Hepatic stellate cell (primary cell): ENCODE results near the gene USH1C.

ENCODE experiments used
- DNase-seq: peaks from one replicate; pipeline ENCODE4 v3.0.0; 2011; ENCODE audit warnings: low spot score

Gene USH1C

DNA sequence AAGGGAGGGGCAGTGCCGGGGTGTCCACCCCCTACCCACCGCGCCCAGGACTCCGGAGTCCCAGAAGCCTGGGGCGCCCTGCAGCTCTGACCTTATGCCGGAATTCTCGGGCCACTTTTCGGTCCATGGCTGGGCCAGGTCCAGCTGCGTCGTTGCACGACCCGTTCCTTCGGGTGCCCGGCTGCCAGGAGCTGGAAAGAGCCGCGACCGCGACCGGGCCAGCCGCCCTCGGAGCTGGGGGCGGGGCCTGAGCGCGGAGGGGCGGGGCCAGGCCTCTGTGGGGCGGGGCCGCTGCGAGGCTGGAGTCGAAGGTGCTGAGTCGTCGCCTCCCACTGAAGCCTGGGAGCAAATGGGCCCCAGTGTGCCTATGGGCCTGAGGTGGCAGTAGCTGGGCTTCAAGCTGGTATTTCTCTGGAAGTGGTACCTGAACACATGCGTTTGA, at the start of gene USH1C:
Gene USH1C (minus strand): TSS at position 236 of the 442 bp plus-strand sequence. CDS start 109 bp downstream, at position 127.
- no peak for DNase-seq

GRCh38 chr11:17593466-17594245, 49.4 kb upstream of the USH1C start:
- no peak for DNase-seq

- DNase-seq, result no peak
These were observed 47.1 kb upstream of the USH1C start for GRCh38 chr11:17591293-17591692.

DNA sequence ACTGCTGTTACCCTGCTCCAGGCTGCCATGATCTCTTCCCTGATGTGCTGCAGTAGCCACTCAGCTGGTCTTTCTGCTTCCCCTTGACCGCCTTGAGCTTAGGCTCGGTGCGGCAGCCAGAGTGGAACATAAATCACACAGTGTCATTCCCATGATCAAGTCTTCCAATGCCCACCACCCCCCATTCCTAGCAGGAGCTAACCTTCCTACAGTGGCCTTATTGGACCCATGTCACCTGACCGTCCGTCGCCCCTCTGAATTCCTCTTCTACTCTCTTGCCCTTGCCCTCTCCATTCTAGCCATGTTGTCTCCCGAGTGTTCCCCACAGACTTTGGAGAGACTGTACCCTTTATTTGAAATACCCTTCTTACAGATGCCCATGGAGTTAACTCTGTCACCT, 46.2 kb upstream of the USH1C start:
- DNase-seq, result no peak

DNA sequence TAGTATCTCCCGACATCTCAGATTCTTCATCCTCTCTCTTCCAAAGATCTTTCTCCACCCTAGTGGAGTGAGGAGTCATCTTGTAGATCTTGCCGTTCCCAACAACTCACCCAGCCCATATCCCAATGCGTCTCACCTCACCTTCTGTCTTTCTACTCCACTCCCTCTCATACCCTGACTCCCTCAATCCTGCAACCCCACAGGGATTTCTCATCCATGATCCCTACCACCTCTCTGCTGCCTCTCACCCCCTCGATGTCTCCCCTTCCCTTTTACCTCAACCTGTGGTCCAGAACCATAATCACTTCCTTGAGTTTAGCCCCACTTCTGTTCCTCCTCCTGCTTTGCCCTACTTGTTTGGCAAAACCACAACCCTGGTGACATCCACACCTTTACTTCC, 44.5 kb upstream of the USH1C start:
- DNase-seq, result no peak

DNA sequence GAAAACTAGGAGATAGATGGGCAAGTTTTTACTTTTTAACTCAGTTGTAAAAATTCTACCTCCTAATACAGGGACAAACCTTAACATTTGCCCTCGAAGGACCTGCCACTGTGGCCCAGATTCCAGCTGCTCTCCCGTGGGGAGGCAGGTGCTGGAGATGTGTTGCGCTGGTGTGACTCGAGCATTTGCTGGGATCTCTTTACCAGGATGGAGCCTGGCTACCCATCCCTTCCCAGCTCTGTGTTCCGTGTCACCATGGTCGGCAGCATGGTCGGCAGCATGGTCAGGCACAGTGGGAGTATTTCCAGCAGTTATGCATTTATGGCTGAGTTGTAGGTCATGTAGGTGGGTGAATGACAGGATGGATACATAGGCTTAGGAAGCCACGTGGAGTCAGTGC, 44.0 kb upstream of the USH1C start:
- no peak for DNase-seq

GRCh38 chr11:17585911-17586695, 41.9 kb upstream of the USH1C start:
- no peak for DNase-seq

GRCh38 chr11:17581732-17582053, 37.5 kb upstream of the USH1C start:
- DNase-seq, result no peak

- DNase-seq, result no peak
These were observed 37.0 kb upstream of the USH1C start for GRCh38 chr11:17581036-17581731.

GRCh38 chr11:17580271-17580670, 36.1 kb upstream of the USH1C start:
- DNase-seq, result no peak

GRCh38 chr11:17579451-17579850, 35.2 kb upstream of the USH1C start:
- DNase-seq, result no peak

DNA sequence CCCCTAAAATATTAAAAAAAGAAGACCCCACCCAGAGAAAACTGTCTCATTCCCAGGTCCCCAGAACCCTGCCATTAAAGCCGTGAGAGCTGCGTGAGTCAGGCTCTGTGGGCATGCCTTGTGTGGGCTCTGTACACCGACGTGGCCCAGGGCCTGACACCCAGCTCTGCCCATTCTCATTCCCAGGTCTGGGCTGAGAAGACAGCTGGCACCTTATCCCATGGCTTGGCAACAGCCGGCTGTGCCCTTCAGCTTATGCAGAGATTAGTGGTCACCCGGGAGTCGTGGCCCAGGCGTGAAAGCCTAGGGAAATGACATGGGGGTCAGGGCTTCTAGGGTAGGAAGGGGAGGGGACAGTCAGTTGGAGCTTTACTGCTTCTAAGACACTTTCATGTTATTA, 34.7 kb upstream of the USH1C start:
- no peak for DNase-seq

DNA sequence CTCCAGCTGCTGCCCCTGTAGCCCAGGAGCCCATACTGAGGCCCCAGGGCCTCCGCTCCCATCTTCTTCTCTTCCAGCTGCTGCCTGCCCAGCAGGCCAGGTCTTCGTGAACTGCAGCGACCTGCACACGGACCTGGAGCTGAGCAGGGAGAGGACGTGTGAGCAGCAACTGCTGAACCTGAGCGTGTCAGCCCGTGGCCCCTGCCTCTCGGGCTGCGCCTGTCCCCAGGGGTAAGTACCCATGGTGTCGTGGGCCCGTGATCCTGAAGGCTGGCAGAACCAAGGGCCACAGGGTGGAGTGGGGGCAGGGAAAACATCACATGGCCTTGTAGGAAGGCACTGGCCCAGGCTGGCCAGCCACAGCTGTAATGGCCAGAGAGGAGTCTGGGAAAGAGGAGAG, 34.1 kb upstream of the USH1C start:
- DNase-seq, result no peak

DNA sequence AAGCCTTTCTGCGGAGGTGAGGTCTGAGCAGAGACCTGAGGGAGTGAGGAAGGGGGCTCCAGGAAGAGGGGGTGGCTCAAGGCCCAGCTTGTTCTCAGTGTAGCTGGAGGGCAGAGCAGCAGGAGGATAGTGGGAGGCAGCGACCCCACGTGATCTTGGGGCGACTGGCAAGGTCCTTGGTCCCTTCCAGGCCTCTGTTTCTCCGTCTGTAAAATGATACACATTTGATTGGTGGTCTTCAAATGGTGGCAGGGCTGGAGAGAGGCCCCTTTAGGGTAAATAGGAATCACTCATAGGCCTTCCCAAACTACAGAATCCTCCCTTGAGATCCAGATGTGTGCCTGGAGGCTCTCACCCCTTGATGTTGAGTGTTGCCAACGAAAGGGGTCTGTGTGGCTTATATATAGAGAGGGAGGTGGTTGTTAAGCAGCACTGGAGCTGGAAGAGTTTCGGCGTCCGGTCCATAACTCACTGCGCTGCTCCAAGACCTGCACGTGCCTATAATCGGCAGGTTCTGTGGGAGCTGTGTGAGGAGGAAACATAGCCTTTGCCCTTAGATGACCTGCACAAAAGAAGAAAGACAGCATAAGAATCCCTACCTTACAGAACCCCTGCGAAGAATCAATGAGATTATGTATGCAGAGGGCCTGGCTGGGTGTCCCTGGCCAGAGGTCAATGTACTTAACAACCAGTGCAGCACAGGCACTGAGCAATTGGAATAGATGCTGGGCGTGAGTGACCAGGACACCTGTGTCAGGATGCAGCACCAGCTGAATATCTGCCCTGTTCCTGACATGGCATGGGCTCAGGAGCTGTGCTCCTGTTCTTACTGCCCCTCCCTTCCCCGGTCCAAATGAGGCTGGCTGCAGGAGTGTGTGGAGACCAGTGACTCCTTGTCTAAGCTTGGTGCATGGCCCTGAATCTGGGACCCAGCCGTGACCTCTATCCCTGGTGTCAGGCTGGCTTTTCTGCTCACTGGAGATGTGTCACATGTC, 31.5 kb upstream of the USH1C start:
- no peak for DNase-seq

GRCh38 chr11:17574141-17575091, 30.2 kb upstream of the USH1C start:
- no peak for DNase-seq

DNA sequence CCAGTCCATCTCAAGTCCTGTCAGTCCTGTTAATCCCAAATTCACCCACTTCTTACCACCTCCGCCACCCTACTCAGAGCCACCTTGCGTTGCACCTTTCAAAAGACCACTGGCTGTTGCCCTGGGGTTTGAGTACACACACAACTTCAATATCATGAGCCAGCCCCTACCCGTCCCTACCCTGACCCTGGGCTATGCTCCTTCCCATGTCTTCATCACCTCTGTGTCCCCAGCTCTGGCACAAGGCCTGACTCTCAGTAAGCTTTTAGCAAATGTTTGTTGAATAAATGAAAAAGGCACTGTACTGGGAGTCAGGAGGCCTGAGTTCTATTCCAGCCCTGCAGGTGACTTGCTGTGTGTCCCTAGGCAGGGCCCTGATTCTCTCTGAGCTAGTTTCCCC, 29.3 kb upstream of the USH1C start:
- DNase-seq, result no peak

GRCh38 chr11:17572791-17573460, 28.7 kb upstream of the USH1C start:
- no peak for DNase-seq

GRCh38 chr11:17572359-17572690, 28.1 kb upstream of the USH1C start:
- no peak for DNase-seq

DNA sequence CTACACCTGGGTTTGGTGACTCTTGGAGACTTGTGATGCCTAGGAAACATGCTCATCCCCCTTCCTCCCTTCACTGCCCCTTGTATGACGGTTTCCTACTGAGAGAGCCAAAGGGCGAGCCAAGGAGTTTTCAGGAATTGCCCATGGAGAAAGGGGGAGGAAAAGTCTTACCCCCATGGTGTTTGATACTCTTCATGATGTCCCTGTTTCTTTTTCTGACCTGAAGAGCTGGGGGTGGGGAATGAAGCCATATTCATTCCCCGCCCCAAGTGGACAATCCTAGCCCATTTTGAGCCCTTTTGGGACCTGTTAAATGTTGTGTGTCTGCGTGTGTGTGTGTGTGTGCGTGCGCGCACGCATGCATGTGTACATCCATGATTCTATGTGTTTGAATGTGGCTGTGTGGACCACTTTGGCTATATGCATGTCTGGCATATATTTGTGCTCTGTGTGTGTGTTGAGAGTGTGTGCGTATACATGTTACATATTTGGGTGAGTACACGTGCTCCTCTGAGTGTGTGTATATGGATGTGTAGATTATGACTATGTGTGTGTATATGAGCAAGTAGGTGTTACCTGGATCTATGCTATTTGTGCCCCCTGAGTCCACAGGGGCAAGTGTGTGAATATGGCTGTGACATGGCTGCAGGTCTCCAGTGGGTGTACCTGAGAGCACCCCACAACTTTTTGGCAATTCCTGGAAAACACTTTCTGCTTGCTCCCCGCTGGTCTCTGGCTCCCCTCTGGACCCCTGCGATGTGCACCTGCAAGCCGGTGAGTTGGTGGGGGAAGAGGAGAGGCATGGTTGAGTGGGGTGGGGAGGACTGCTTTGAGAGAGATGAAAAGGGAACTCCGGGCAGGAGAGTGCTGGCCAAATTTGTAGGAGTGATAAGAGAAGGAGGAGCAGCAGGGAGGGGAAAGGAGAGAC, 27.5 kb upstream of the USH1C start:
- no peak for DNase-seq
